PC-9 (cell line): ENCODE measurements around the gene CNGA2. TPM values are rescaled to one million over a fixed set of nuclear protein-coding genes. Genes with fewer than 3 reads are reported as not detected.

Experiments used
- BruUV-seq: library from RNA; stranded (reverse); fragments of 400-500 nt; replicated peaks from 2 replicates; lab custom pipeline; 2021; lab: Mats Ljungman, UMichigan
- CTCF ChIA-PET: fragments of 300-600 bp; sonication (Branson Sonifier 250); formaldehyde crosslinking; loops from one replicate; lab custom pipeline; 2022; ENCODE audit warnings: antibody characterized with exemption; lab: Charles Lee
- POLR2A ChIA-PET: fragments of 300-600 bp; sonication (Branson Sonifier 250); formaldehyde crosslinking; loops from one replicate; lab custom pipeline; 2022; ENCODE audit warnings: antibody characterized with exemption; ENCODE audit not compliant: unreplicated experiment; lab: Charles Lee
- DNase-seq, 2 experiments: peaks; one replicate each; pipeline versions ENCODE4 v3.0.0 to v3.0.0-alpha.2; 2015 to 2022; ENCODE audit warnings: mixed read lengths in 1 of 2
- H2AFZ ChIP-seq: fragments of 200-600 bp; sonication (generic); 2 replicates; pipeline ENCODE4 v1.8.1; 2017; ENCODE audit warnings: antibody characterized with exemption
- H3F3A ChIP-seq: fragments of 200-600 bp; sonication (generic); 2 replicates; pipeline ENCODE4 v1.8.1; 2017; ENCODE audit warnings: antibody characterized with exemption, mild to moderate bottlenecking, low read depth; ENCODE audit not compliant: insufficient read depth
- H3K27ac ChIP-seq: fragments of 200-600 bp; sonication (generic); 2 replicates; pipeline ENCODE4 v1.6.1; 2016; ENCODE audit warnings: mixed run types
- H3K27me3 ChIP-seq: fragments of 200-600 bp; sonication (generic); 2 replicates; pipeline ENCODE4 v1.6.1; 2016; ENCODE audit warnings: low read depth, mixed run types; ENCODE audit not compliant: insufficient read depth
- H3K36me3 ChIP-seq: fragments of 200-600 bp; sonication (generic); 2 replicates; pipeline ENCODE4 v1.6.1; 2016; ENCODE audit warnings: low read depth, mixed run types
- H3K4me1 ChIP-seq: fragments of 200-600 bp; sonication (generic); replicated peaks from 2 replicates; pipeline ENCODE4 v1.6.1; 2016; ENCODE audit warnings: mixed run types; ENCODE audit not compliant: insufficient read depth
- H3K4me2 ChIP-seq: fragments of 200-600 bp; sonication (generic); 2 replicates; pipeline ENCODE4 v1.6.1; 2017; ENCODE audit warnings: mixed run types
- H3K4me3 ChIP-seq: fragments of 200-600 bp; sonication (generic); 2 replicates; pipeline ENCODE4 v1.6.1; 2016; ENCODE audit warnings: mixed run types
- H3K79me2 ChIP-seq: fragments of 200-600 bp; sonication (generic); 2 replicates; pipeline ENCODE4 v1.6.1; 2017; ENCODE audit warnings: low read depth, mixed run types
- H3K9me2 ChIP-seq: fragments of 200-600 bp; sonication (generic); 2 replicates; pipeline ENCODE4 v1.8.1; 2017; ENCODE audit warnings: mild to moderate bottlenecking; ENCODE audit not compliant: insufficient read depth
- H3K9me3 ChIP-seq: fragments of 200-600 bp; sonication (generic); 2 replicates; pipeline ENCODE4 v1.8.1; 2016; ENCODE audit warnings: low read depth; ENCODE audit not compliant: insufficient read depth
- H4K20me1 ChIP-seq: fragments of 200-600 bp; sonication (generic); 2 replicates; pipeline ENCODE4 v1.8.1; 2017; ENCODE audit not compliant: insufficient read depth
- CTCF ChIP-seq: fragments of 200-600 bp; sonication (generic); conservative IDR thresholded peaks from 2 replicates; pipeline ENCODE4 v1.6.1; 2017; ENCODE audit warnings: mixed run types, antibody characterized with exemption, mild to moderate bottlenecking, moderate library complexity
- EZH2 ChIP-seq: fragments of 200-600 bp; sonication (generic); IDR thresholded peaks from 2 replicates; pipeline ENCODE4 v1.8.0; 2017; ENCODE audit warnings: antibody characterized with exemption, low read depth
- intact Hi-C: fragments of 100-400 bp; cut with micrococcal nuclease; formaldehyde crosslinking; loops from one replicate; pipeline ENCODE4 v1.10.0; 2022; ENCODE audit not compliant: unreplicated experiment
- total RNA-seq: library from RNA; stranded (reverse); gene quantifications from 2 replicates; pipeline ENCODE4 v1.2.3, GENCODE V29; 2021

The CNGA2 gene
- total RNA-seq, 1 experiment from 2014 or later: not detected

DNA sequence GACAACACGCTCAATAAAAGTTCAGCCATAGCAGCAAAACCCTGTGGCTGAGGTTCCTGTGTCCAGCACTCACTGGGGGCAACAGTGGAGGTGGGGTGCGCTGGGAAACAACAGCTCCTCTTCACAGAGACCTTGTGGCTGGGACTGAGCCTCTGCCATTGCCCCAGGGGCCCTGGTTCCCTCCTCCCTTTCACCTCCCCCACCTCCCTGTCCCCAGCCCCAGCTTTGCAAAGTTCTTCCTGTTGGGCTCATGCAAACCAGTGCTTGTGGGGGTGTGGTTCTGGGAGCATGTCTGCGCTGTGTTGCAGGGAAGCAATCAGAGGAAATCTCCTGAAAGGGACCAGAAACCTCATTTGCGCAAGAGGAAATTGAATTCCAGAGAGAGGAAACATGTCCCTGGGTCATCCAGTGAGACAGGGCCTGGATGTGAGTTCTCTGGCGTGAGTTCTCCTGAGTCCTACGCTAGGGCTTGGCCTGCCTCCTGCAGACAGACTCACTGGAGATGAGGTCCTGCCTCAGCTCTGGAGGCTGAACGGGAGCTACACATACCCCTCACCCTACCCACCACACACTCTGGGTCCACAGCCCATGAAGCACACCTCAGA, 11.3 kb upstream of the CNGA2 start:
- CTCF ChIA-PET: no interaction called here
- intact Hi-C loops: no loop called here

DNA sequence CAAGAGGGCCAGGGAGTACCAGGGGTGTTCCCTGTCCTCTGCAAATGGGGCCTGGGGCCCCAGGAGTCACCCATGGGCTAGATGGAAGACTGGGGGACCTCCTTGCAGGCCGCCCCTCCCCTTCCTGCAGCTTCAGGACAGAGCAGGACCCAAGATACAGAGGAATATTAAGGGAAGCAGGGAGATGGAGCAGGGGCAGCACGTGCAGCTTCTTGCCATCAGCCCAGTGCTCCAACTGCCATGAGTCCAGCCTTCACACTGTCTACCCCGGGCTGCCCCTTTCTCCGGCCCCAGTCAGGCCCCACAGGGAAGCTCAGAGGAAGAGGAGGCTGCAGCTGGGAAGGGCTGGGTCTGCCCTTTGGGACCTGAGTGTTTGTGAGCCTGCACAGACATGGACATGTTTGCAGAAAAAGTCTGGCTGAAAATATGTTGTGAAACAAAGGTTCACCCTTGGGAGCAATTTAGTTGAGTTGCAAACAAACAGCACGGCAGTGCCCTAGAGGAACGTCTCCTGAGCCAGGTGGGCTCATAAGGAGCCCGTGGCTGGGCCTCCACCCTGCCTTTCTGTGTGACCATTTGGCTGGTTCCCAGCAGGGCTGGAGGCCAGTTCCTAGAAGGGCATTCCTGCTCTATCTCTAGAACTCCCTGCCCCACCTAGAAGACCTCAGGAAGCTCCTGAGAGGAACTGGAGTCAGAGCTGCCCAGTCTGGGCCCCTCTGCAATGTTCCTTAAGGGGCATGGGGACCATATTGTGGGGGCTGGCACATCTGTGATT, 9.8 kb upstream of the CNGA2 start:
- Histone ChIP-seq H3K4me1 (no peaks in the 10 kb centered on the region), H3K27ac (no peak overlapping the region), H3K79me2 (no peaks in the 10 kb centered on the region), H3K9me3 (no peaks in the 10 kb centered on the region), H4K20me1 (no peaks in the 10 kb centered on the region), H3K27me3 (peaks cover 12% of the 10 kb centered on the region; the same call in 1 of the 2 replicates), H3K4me3 (no peak overlapping the region), H3K36me3 (no peaks in the 10 kb centered on the region), H3K9me2 (no peaks in the 10 kb centered on the region), H3K4me2 (no peak overlapping the region), H2AFZ (no peak overlapping the region), H3F3A (no peaks in the 10 kb centered on the region)
- intact Hi-C loops: no loop called here
- TF ChIP-seq CTCF (no peak), EZH2 (no peak)
- CTCF ChIA-PET: no interaction called here
- BruUV-seq: no TSS peak
- DNase-seq: no peak
- POLR2A ChIA-PET: no interaction called here

More for the DNA sequence above, 11.3 kb upstream of the CNGA2 start:
- Histone ChIP-seq H3K79me2 (no peaks in the 10 kb centered on the region), H3K27ac (no peak overlapping the region), H3K36me3 (no peaks in the 10 kb centered on the region), H3K27me3 (peaks cover 10% of the 10 kb centered on the region), H3K9me2 (no peaks in the 10 kb centered on the region), H2AFZ (no peak overlapping the region), H4K20me1 (no peaks in the 10 kb centered on the region), H3K4me2 (no peak overlapping the region), H3K4me3 (no peak overlapping the region), H3K4me1 (no peaks in the 10 kb centered on the region), H3F3A (no peaks in the 10 kb centered on the region), H3K9me3 (no peaks in the 10 kb centered on the region)
- TF ChIP-seq CTCF (no peak), EZH2 (no peak)
- no peak for DNase-seq
- BruUV-seq: no TSS peak
- POLR2A ChIA-PET: no interaction called here

DNA sequence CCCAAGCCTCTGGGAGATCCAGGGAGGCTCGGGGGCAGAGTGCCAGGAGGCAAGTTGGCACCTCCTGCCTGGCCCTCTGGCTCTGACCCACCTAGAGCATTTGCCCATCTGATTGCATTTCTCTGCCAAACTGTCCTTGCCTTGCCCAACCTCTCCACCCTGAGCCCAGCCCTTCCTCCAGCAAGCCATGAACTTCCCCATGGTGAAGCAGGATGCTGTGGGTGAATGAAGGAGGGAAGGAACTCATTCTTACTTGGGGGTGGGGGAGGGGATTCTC, 9.3 kb upstream of the CNGA2 start:
- H3K9me3 ChIP-seq: no peaks in the 10 kb centered on the region
- POLR2A ChIA-PET: no interaction called here

More for the DNA sequence above, 9.3 kb upstream of the CNGA2 start:
- Histone ChIP-seq H3F3A (no peaks in the 10 kb centered on the region), H4K20me1 (no peaks in the 10 kb centered on the region), H3K79me2 (no peaks in the 10 kb centered on the region), H2AFZ (no peak overlapping the region), H3K4me2 (no peak overlapping the region), H3K4me1 (no peaks in the 10 kb centered on the region), H3K9me2 (no peaks in the 10 kb centered on the region), H3K27me3 (peaks cover 16% of the 10 kb centered on the region; the same call in 1 of the 2 replicates), H3K4me3 (no peak overlapping the region), H3K27ac (no peak overlapping the region), H3K36me3 (no peaks in the 10 kb centered on the region)
- no peak for TF ChIP-seq EZH2
- TF ChIP-seq CTCF: no peak
- DNase-seq: no peak
- no TSS peak for BruUV-seq
- intact Hi-C loops: no loop called here
- CTCF ChIA-PET: no interaction called here
